Testis (tissue), 3 donors: ENCODE data around the gene POLR2F. TPM values are rescaled to one million over a fixed set of nuclear protein-coding genes. Genes with fewer than 3 reads are reported as not detected.

Experiments
- DNase-seq: peaks from one replicate; pipeline ENCODE4 v3.0.0-alpha.2; 2019
- H3K27ac ChIP-seq, 2 donors: fragments of 200-600 bp; sonication (generic); one replicate each; pipeline ENCODE4 v1.5.1; 2019
- H3K27me3 ChIP-seq: fragments of 200-600 bp; sonication (generic); one replicate; pipeline ENCODE4 v1.5.1; 2019
- H3K36me3 ChIP-seq: fragments of 200-600 bp; sonication (generic); one replicate; pipeline ENCODE4 v1.5.1; 2017; ENCODE audit warnings: low read depth; ENCODE audit errors: missing control alignments
- H3K4me1 ChIP-seq: fragments of 200-600 bp; sonication (generic); one replicate; pipeline ENCODE4 v1.5.1; 2019
- H3K4me3 ChIP-seq, 2 donors: fragments of 200-600 bp; sonication (generic); one replicate each; pipeline ENCODE4 v1.5.1; 2017 to 2019
- H3K9me3 ChIP-seq: fragments of 200-600 bp; sonication (generic); one replicate; pipeline ENCODE4 v1.5.1; 2017
- CTCF ChIP-seq, 3 experiments: fragments of 450-650 bp in 2 of 3; fragments of 200-600 bp in 1 of 3; sonication (generic) in 1 of 3; IDR thresholded peaks; one replicate each; pipeline ENCODE4 v1.5.1; 2016 to 2019; ENCODE audit warnings: antibody characterized with exemption in 3 of 3, mild to moderate bottlenecking in 2 of 3, moderate library complexity in 1 of 3
- POLR2A ChIP-seq: fragments of 450-650 bp; IDR thresholded peaks from one replicate; pipeline ENCODE4 v1.6.1; 2017; ENCODE audit warnings: antibody characterized with exemption, mild to moderate bottlenecking, moderate library complexity
- WGBS, 2 donors: methylation state at CpG; one replicate each; pipeline ENCODE4 v1.1.5; 2018; 5-methylcytosine and 5-hydroxymethylcytosine counted together
- intact Hi-C: fragments of 100-400 bp; cut with DNase I; formaldehyde crosslinking; loops from one replicate; pipeline ENCODE4 v1.15.1; 2023; ENCODE audit warnings: low total_unique reads
- polyA plus RNA-seq: library from polyadenylated mRNA; stranded (reverse); fragments of 350-450 nt; fragmentation: Illumina TruSeq; extraction: RNeasy Lipid Tissue Mini Kit (QIAGEN cat#74804); gene quantifications from one replicate; pipeline ENCODE4 v1.2.3, GENCODE V29; 2014; ENCODE audit warnings: low read depth, low replicate concordance; ENCODE audit not compliant: insufficient read depth
- total RNA-seq, 2 donors: library from RNA; depleted of rRNA; stranded (reverse); fragments of >200 nt; gene quantifications; one replicate each; pipeline ENCODE4 v1.2.3, GENCODE V29; 2016

The POLR2F gene
- total and polyA plus RNA-seq, 3 donors from 2014 or later: 88.7 to 137 (median 107) TPM

GRCh38 chr22:37985751-37986281 lies 32.3 kb downstream of the POLR2F start:
- H3K4me1 ChIP-seq: peaks cover 10% of the 10 kb centered on the region
- no peaks in the 10 kb centered on the region for H3K9me3 ChIP-seq
- intact Hi-C loops: no loop called here
- DNase-seq: peak; percentile 58
- H3K36me3 ChIP-seq: no peaks in the 10 kb centered on the region
- H3K27ac ChIP-seq: no peak overlapping the region
- TF ChIP-seq CTCF (IDR thresholded peaks at IDR 0.05) (no peak), POLR2A (no peak)
- H3K27me3 ChIP-seq: no peaks in the 10 kb centered on the region
- H3K4me3 ChIP-seq: no peak overlapping the region
- 75 to 93% methylated on average over 24 to 27 of the region's 27 CpGs for WGBS, 2 donors

DNA sequence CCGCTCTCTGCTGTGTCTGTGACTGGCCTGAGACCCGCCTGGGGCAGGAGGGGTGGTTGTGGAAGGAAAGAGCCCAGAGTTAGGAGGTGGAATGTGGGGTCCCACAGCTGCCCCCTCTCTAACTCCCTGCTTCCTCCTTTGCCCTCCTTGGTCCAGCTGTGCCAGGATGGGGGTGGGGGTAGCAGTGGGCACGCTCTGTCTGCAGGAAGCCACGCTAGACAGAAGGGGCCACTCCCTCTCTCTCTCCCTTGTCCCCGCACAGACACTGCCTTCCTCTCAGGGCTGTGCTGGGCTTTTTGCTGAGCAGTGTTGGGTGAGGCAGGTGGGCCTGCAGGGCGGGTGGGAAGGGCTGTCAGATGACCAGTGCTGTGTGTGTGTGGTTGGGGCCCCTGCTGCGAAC lies 32.9 kb downstream of the POLR2F start:
- Histone ChIP-seq H3K4me3 (no peak overlapping the region), H3K27ac (no peak overlapping the region)

GRCh38 chr22:37989146-37990045 lies 35.9 kb downstream of the POLR2F start:
- H3K4me1 ChIP-seq: peaks cover 10% of the 10 kb centered on the region
- intact Hi-C loops: no loop called here
- H3K27me3 ChIP-seq: no peaks in the 10 kb centered on the region
- 83 to 87% methylated on average over 12 to 14 of the region's 14 CpGs for WGBS, 2 donors
- H3K4me3 ChIP-seq: no peak overlapping the region
- H3K27ac ChIP-seq: no peak overlapping the region
- H3K36me3 ChIP-seq: no peaks in the 10 kb centered on the region
- TF ChIP-seq POLR2A (no peak), CTCF (IDR thresholded peaks at IDR 0.05) (no peak)
- DNase-seq: no peak
- no peaks in the 10 kb centered on the region for H3K9me3 ChIP-seq

More for the DNA sequence above, 32.9 kb downstream of the POLR2F start:
- Histone ChIP-seq H3K36me3 (no peaks in the 10 kb centered on the region), H3K9me3 (no peaks in the 10 kb centered on the region), H3K27me3 (no peaks in the 10 kb centered on the region), H3K4me1 (peaks cover 10% of the 10 kb centered on the region)
- DNase-seq: no peak
- TF ChIP-seq CTCF (IDR thresholded peaks at IDR 0.05) (no peak), POLR2A (no peak)
- intact Hi-C loops: no loop called here
- 48% methylated on average over 7 of the region's 7 CpGs; no CpG with 5 or more reads in 1 of the 2 donors for WGBS, 2 donors

DNA sequence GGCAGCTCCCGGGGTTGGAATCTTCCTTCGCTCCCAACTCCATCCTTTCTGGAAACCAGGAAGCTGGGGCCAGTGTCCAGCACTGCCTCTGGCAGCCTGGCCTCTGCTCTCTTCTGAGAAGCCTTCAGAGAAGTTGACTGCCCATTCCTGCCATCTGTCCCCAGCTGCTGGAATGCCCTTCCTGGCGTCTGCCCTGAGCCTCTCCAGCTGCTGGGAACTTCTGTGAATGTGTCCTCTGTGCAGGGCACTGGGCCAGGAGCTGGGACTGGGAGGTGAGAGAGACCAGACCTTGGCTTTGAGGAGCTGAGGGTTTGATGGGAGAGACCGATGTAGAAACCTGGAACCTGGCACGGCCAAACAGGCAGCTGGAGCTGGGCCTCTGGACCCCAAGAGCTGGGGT lies 36.8 kb downstream of the POLR2F start:
- Histone ChIP-seq H3K4me1 (peaks cover 10% of the 10 kb centered on the region), H3K36me3 (no peaks in the 10 kb centered on the region), H3K27me3 (no peaks in the 10 kb centered on the region), H3K9me3 (no peaks in the 10 kb centered on the region), H3K4me3 (no peak overlapping the region), H3K27ac (no peak overlapping the region)
- DNase-seq: no peak
- intact Hi-C loops: no loop called here
- WGBS, 2 donors: 45 to 70% methylated on average over 5 of the region's 5 CpGs
- TF ChIP-seq POLR2A: no peak
- no peak for TF ChIP-seq CTCF (IDR thresholded peaks at IDR 0.05)
